GM18507 (cell line): ENCODE results near the gene USP11.
"Not testable (repeated sequence)": the region's sequence is repeated elsewhere in the genome, so short reads cannot be mapped to it uniquely, and the experiment has no call there.

Experiments used
- DNase-seq: peaks from one replicate; pipeline ENCODE4 v3.0.0; 2011; ENCODE audit warnings: low read depth; ENCODE audit not compliant: insufficient read length; ENCODE audit errors: extremely low spot score
- FAIRE-seq: peaks from 2 replicates; lab custom pipeline; 2011; peaks lifted over from hg19 to GRCh38; lab: Jason Lieb, UNC

The USP11 gene

GRCh38 chrX:47239898-47240545 is 7.2 kb downstream of the USP11 start:
- no peak for DNase-seq
- no peak for FAIRE-seq

GRCh38 chrX:47240619-47241018 is 7.8 kb downstream of the USP11 start:
- FAIRE-seq (no peak), DNase-seq (no peak)

- FAIRE-seq: no peak
- no peak for DNase-seq
These were observed 8.6 kb downstream of the USP11 start for GRCh38 chrX:47241201-47242011.

- DNase-seq (no peak), FAIRE-seq (no peak)
These were observed 9.5 kb downstream of the USP11 start for GRCh38 chrX:47242321-47242720.

DNA sequence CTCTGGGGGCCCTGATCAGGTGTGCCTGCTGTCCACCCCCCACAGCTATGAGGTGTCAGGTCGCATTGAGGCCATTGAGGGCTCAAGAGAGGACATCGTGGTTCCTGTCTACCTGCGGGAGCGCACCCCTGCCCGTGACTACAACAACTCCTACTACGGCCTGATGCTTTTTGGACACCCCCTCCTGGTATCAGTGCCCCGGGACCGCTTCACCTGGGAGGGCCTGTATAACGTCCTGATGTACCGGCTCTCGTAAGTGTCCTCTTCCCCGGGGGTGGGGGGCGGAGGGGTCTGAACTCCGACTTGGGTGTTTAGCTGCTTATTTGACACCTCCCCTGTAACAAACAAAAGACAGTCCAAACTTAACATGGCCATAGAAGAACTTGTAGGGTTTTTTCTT is 10.5 kb downstream of the USP11 start:
- DNase-seq: no peak
- FAIRE-seq: no peak

- no peak for DNase-seq
- no peak for FAIRE-seq
These were observed 11.9 kb downstream of the USP11 start for GRCh38 chrX:47244676-47245075.

DNA sequence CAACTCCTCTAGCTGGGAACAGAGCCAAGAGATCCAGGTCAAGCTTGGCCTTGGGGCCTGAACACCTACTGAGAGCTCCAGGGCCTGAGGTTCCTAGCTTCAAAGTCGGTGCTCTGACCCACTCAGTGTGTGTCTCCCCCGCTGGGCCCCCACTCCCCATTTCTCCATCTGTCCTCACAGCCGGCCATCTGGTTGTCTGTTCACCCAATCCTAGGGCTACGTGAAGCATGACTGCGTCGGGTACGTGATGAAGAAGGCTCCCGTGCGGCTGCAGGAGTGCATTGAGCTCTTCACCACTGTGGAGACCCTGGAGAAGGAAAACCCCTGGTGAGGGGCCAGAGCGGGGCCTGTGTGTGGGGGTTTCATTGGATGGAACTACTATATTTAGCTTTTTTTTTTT is 12.3 kb downstream of the USP11 start:
- DNase-seq (no peak), FAIRE-seq (no peak)

DNA sequence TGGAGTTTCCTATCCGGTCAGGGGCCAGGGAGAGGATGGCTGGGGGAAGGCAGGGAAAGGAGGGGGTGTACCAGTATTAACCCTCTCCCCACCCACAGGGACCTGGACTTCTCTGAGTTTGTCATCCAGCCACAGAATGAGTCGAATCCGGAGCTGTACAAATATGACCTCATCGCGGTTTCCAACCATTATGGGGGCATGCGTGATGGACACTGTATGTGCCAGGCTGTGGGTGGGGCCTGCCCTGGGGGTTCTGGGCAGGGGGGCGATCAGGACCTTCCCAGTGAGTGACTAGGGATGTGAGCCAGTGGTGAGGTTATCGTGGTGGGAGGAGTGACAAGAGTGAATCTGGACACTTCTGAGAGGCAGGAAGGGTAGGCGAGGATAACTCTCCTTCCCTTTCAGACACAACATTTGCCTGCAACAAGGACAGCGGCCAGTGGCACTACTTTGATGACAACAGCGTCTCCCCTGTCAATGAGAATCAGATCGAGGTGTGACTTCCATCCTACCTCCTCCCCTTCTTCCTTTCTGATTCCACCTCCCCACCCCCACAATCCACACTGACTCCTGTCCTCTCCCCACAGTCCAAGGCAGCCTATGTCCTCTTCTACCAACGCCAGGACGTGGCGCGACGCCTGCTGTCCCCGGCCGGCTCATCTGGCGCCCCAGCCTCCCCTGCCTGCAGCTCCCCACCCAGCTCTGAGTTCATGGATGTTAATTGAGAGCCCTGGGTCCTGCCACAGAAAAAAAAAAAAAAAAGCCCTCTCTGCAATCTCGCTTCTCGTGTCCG is 14.6 kb downstream of the USP11 start:
- no peak for DNase-seq
- no peak for FAIRE-seq

DNA sequence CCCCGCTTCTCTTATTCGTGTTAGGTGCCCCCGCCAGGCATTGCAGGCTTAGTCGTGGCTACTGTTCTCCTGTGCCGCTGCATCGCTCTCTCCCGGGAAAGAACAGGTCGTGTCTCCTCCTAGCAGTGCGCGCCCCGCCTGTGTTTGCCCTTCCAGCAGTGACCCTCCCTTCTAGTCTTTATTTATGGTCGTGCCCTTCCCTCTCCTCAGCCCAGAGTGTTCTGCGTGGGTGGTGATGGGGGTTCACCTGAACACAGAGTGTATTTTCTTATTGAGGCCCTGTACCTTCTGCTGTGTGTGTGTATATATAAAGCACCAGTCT is 15.2 kb downstream of the USP11 start:
- DNase-seq (no peak), FAIRE-seq (no peak)

GRCh38 chrX:47248576-47248975 is 15.8 kb downstream of the USP11 start:
- DNase-seq: no peak
- FAIRE-seq: no peak

DNA sequence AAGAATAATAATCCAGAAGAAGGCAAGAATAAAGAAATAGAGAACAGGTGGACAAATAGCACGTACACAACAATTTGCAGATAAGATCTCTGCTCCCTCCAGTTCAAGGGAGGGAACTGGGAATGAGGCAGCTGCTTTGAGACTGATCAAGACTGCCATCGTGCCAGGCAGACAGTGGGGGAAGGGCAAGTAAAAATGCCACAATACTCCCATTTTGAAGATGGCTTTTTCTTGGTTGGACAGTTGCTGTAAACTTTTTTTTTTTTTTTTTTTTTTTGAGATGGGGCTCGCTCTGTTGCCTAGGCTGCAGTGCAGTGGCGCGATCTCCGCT is 17.2 kb downstream of the USP11 start:
- FAIRE-seq: no peak
- DNase-seq: no peak

DNA sequence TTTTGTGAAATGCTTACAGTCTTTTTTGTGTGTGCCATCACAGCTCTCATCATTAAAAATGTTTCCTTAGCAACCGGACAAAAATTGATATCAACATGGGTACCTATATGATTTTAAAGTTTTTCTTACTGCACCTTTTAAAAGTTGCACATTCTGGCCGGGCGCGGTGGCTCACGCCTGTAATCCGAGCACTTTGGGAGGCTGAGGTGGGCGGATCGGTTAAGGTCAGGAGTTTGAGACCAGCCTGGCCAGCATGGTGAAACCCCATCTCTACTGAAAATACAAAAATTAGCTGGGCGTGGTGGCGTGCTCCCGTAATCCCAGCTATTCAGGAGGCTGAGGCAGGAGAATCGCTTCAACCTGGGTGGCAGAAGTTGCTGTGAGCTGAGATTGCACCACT is 24.8 kb downstream of the USP11 start:
- FAIRE-seq, DNase-seq: not testable (repeated sequence)

- FAIRE-seq (no peak), DNase-seq (no peak)
These were observed 31.8 kb downstream of the USP11 start for GRCh38 chrX:47264483-47265173.

GRCh38 chrX:47266643-47267042 is 33.8 kb downstream of the USP11 start:
- no peak for DNase-seq
- FAIRE-seq: no peak

- no peak for FAIRE-seq
- no peak for DNase-seq
These were observed 39.2 kb downstream of the USP11 start for GRCh38 chrX:47272013-47272408.

GRCh38 chrX:47273011-47273730 is 40.4 kb downstream of the USP11 start:
- no peak for FAIRE-seq
- no peak for DNase-seq

DNA sequence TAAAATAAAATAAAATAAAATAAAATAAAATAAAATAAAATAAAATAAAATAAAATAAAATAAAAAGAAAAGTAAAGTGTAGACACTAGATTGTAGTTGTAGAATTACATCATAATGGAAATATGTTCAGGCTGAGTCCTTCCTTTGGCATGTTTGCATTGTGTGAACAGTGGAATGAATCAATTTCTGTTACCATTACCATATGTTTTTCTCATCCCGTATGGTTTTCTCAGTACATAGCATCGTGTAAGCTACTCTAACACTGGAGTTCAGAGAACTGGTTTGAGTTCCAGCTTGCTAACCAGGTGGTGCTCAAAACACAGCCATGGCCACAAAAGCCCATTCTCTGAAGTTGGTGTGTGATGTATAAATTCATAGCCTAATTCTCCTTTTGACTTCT is 45.9 kb downstream of the USP11 start:
- no peak for DNase-seq
- no peak for FAIRE-seq

DNA sequence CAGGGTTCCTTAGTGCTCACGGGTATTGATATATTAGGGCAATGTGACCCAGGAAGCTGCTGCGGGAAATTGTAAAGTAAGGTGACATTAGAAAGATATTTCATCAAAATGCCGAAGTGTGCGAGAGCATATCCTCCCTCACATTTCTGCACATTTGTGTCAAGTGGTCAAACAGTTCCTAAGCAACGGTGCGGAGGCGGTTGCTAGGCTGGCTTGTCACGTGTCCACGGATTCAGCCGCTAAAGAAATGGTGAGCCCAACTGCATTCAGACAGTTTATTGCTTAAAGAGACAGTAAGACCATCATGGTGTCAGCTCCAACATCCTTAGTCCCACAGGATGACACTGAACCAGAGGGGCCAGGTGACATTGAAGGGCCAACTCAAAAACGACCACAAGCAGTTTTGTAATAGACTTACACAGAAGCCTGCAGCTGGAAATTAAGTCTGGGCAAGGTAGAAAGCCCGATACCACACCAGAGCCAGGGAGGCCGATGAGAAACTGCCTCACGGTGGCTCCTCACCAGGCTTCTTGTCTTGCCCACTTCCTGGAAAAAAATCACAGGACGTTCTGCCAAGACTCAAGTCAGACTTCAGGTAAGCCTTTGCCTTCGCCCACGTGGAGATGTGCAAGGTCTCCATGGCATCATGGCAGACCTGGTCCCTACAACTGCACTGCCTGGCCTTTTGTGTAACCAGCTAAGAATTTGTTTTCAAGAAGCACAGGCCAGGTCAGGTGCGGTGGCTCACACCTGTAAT is 50.4 kb downstream of the USP11 start:
- no peak for FAIRE-seq
- DNase-seq: no peak

- not testable (repeated sequence) for DNase-seq, FAIRE-seq
These were observed 51.8 kb downstream of the USP11 start for GRCh38 chrX:47284616-47285015.
